Liver (tissue), 9 donors: ENCODE measurements around the gene STIM2. TPM values are rescaled to one million over a fixed set of nuclear protein-coding genes. Genes with fewer than 3 reads are reported as not detected.

Experiments used
- DNase-seq: peaks from one replicate; pipeline ENCODE4 v3.0.0-alpha.2; 2017; ENCODE audit warnings: low spot score
- H3K27ac ChIP-seq, 2 donors: one replicate each; pipeline ENCODE4 v1.7.0; 2013; ENCODE audit warnings: inconsistent platforms in 2 of 2, low read length in 2 of 2, control low read depth in 1 of 2, low read depth in 1 of 2, mild to moderate bottlenecking in 1 of 2
- H3K27me3 ChIP-seq, 4 donors: one replicate each; pipeline versions ENCODE4 v1.6.1 to v1.7.0; 2013; ENCODE audit warnings: low read length in 3 of 4, inconsistent platforms in 1 of 4, mild to moderate bottlenecking in 1 of 4, moderate library complexity in 1 of 4; ENCODE audit not compliant: control insufficient read depth in 4 of 4, insufficient read depth in 4 of 4
- H3K36me3 ChIP-seq, 4 donors: one replicate each; pipeline versions ENCODE4 v1.6.1 to v1.7.0; 2013; ENCODE audit warnings: low read length in 3 of 4, mild to moderate bottlenecking in 3 of 4, low read depth in 1 of 4, moderate library complexity in 1 of 4; ENCODE audit not compliant: control insufficient read depth in 4 of 4, insufficient read depth in 3 of 4
- H3K4me1 ChIP-seq, 4 donors: one replicate each; pipeline versions ENCODE4 v1.6.1 to v1.7.0; 2013; ENCODE audit warnings: low read length in 3 of 4, mild to moderate bottlenecking in 3 of 4, moderate library complexity in 1 of 4; ENCODE audit not compliant: control insufficient read depth in 4 of 4, insufficient read depth in 4 of 4
- H3K4me3 ChIP-seq, 3 donors: one replicate each; pipeline versions ENCODE4 v1.6.1 to v1.7.0; 2013; ENCODE audit warnings: low read length in 3 of 3, control low read depth in 1 of 3, low read depth in 1 of 3, mild to moderate bottlenecking in 1 of 3
- H3K9ac ChIP-seq, 2 donors: one replicate each; pipeline ENCODE4 v1.7.0; 2013; ENCODE audit warnings: low read length in 2 of 2, mild to moderate bottlenecking in 2 of 2, moderate library complexity in 2 of 2, control low read depth in 1 of 2, low read depth in 1 of 2
- H3K9me3 ChIP-seq, 4 donors: one replicate each; pipeline versions ENCODE4 v1.6.1 to v1.7.0; 2013; ENCODE audit warnings: low read length in 3 of 4; ENCODE audit not compliant: control insufficient read depth in 4 of 4
- EGR1 ChIP-seq, 2 donors: IDR thresholded peaks; 2 replicates each; pipeline ENCODE4 v1.6.1; 2016 to 2018; ENCODE audit warnings: antibody characterized with exemption in 2 of 2, low read depth in 2 of 2
- FOXA1 ChIP-seq: IDR thresholded peaks from 2 replicates; pipeline ENCODE4 v1.6.1; 2016; ENCODE audit warnings: antibody characterized with exemption
- FOXA2 ChIP-seq: IDR thresholded peaks from 2 replicates; pipeline ENCODE4 v1.6.1; 2016; ENCODE audit warnings: antibody characterized with exemption
- GABPA ChIP-seq, 2 donors: IDR thresholded peaks in 1 of 2; conservative IDR thresholded peaks in 1 of 2; 2 replicates each; pipeline ENCODE4 v1.6.1; 2016; ENCODE audit warnings: antibody characterized with exemption in 2 of 2, mild to moderate bottlenecking in 1 of 2, moderate library complexity in 1 of 2
- HNF4A ChIP-seq, 2 donors: conservative IDR thresholded peaks; 2 replicates each; pipeline ENCODE4 v1.6.1; 2016; ENCODE audit warnings: antibody characterized with exemption in 2 of 2, mild to moderate bottlenecking in 2 of 2
- HNF4G ChIP-seq: IDR thresholded peaks from 2 replicates; pipeline ENCODE4 v1.6.1; 2016; ENCODE audit warnings: antibody characterized with exemption
- JUND ChIP-seq, 2 donors: IDR thresholded peaks; 2 replicates each; pipeline ENCODE4 v1.6.1; 2016; ENCODE audit warnings: antibody characterized with exemption in 2 of 2
- NR2F2 ChIP-seq: IDR thresholded peaks from 2 replicates; pipeline ENCODE4 v1.6.1; 2016; ENCODE audit warnings: antibody characterized with exemption
- RAD21 ChIP-seq, 2 donors: IDR thresholded peaks; 2 replicates each; pipeline ENCODE4 v1.6.1; 2016; ENCODE audit warnings: antibody characterized with exemption in 2 of 2, mild to moderate bottlenecking in 2 of 2
- RXRA ChIP-seq, 2 donors: IDR thresholded peaks; 2 replicates each; pipeline ENCODE4 v1.6.1; 2017 to 2018; ENCODE audit warnings: antibody characterized with exemption in 2 of 2, mild to moderate bottlenecking in 1 of 2
- SP1 ChIP-seq: IDR thresholded peaks from 2 replicates; pipeline ENCODE4 v1.6.1; 2018; ENCODE audit warnings: antibody characterized with exemption, mild to moderate bottlenecking
- TAF1 ChIP-seq: conservative IDR thresholded peaks from 2 replicates; pipeline ENCODE4 v1.6.1; 2016; ENCODE audit warnings: antibody characterized with exemption, mild to moderate bottlenecking
- YY1 ChIP-seq: IDR thresholded peaks from 2 replicates; pipeline ENCODE4 v1.6.1; 2016; ENCODE audit warnings: antibody characterized with exemption, mild to moderate bottlenecking
- WGBS: extraction: QIAGEN DNeasy Blood & Tissue Kit; methylation state at CpG from one replicate; pipeline ENCODE4 v1.1.7; 2013; 5-methylcytosine and 5-hydroxymethylcytosine counted together
- polyA plus RNA-seq, 2 donors: library from polyadenylated mRNA; stranded (reverse) in 1 of 2; unstranded in 1 of 2; fragments of 200-250 nt in 1 of 2; fragments of >200 nt in 1 of 2; fragmentation: Nextera tagmentation in 1 of 2; extraction: Ambion mirVana in 1 of 2; gene quantifications; one replicate each; pipeline versions ENCODE4 v1.2.1 to v1.2.3, GENCODE V29; 2013 to 2015
- total RNA-seq, 2 donors: library from RNA; depleted of rRNA; stranded (reverse); fragments of >200 nt; gene quantifications; one replicate each; pipeline ENCODE4 v1.2.3, GENCODE V29; 2014
- TF ChIP-seq, protein P1 (sequence below): IDR thresholded peaks from 2 replicates; pipeline ENCODE4 v1.6.1; 2016; ENCODE audit warnings: antibody characterized with exemption, mild to moderate bottlenecking
- TF ChIP-seq, protein P2 (sequence below): IDR thresholded peaks from 2 replicates; pipeline ENCODE4 v1.6.1; 2016; ENCODE audit warnings: antibody characterized with exemption
- TF ChIP-seq, protein P3 (sequence below): fragments of 150-350 bp; IDR thresholded peaks from 2 replicates; pipeline ENCODE4 v1.5.1; 2017; ENCODE audit warnings: improper control_type of control experiment, low read depth, low read length; ENCODE audit not compliant: missing input control
- TF ChIP-seq, protein P4 (sequence below): IDR thresholded peaks from 2 replicates; pipeline ENCODE4 v1.6.1; 2016; ENCODE audit warnings: antibody characterized with exemption
- TF ChIP-seq, protein P5 (sequence below): IDR thresholded peaks from 2 replicates; pipeline ENCODE4 v1.6.1; 2016; ENCODE audit warnings: antibody characterized with exemption
- donor health status: healthy.
- donor health status: healthy.
- donor health status: healthy.
- donor health status: healthy.
- donor health status: healthy.

STIM2 gene
- total and polyA plus RNA-seq, 4 donors = 5.4 to 11.1 (median 6.9) TPM

DNA sequence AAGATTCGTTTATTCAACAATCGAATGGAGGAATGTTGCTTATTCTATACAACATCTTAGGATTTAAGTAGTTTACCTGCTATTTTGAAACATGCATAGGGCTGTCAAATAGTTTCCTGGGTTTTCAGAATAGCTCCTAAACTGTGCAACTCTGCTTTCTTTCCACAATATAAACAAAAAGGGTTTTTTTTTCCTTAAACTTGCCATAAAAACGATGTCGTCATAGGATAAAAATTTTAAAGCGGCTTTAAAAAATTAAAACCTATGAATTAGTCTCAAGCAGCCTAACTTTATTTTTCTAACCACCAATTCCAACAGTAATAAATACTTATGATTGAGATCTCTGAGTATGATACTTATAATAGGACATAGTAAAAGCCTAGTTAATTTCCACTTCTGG, 21.6 kb upstream of the STIM2 start:
- no peak overlapping the region for H3K27ac ChIP-seq
- no peaks in the 10 kb centered on the region for H3K27me3 ChIP-seq
- 90% methylated on average over 5 of the region's 5 CpGs for WGBS
- H3K36me3 ChIP-seq = no peaks in the 10 kb centered on the region
- peaks cover 0 to 4% (median 0%) of the 10 kb centered on the region in 4 donors for H3K9me3 ChIP-seq
- H3K4me3 ChIP-seq = no peak overlapping the region
- no peak overlapping the region for H3K9ac ChIP-seq
- TF ChIP-seq SP1 (no peak), GABPA (IDR thresholded peaks at IDR 0.05 in 1 of 2, conservative IDR thresholded peaks at IDR 0.05 in 1 of 2) (no peak), HNF4A (conservative IDR thresholded peaks at IDR 0.05) (no peak)
- H3K4me1 ChIP-seq = no peaks in the 10 kb centered on the region
- no peak for DNase-seq

DNA sequence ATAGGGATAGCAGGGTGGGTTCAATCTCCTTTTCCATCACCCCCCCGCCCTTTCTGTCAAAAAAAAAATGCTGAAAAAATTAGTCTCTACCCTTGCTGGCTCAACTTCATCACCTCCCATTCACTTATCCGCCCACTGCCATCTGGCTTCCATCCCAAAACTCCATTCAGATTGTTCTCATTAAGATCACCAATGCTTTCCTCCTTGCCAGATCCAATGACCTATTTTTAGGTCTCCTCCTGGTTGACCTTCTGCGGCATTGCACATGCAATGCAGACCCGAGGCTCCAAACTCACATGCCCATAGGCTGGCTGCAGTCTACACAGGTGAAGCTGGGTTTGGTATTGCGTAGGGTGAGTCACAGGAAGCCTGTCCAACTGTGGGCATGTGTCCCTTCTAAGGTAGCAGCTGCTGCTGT, 21.1 kb upstream of the STIM2 start:
- Histone ChIP-seq H3K4me1 (no peaks in the 10 kb centered on the region), H3K9me3 (peaks cover 0 to 4% (median 0%) of the 10 kb centered on the region in 4 donors), H3K27ac (no peak overlapping the region), H3K36me3 (no peaks in the 10 kb centered on the region), H3K27me3 (no peaks in the 10 kb centered on the region), H3K9ac (no peak overlapping the region), H3K4me3 (no peak overlapping the region)
- TF ChIP-seq YY1 = no peak
- TF ChIP-seq HNF4A (conservative IDR thresholded peaks at IDR 0.05) = no peak
- TF ChIP-seq FOXA2 = no peak
- no peak for TF ChIP-seq FOXA1
- TF ChIP-seq NR2F2 = no peak
- TF ChIP-seq SP1 = no peak
- no peak for TF ChIP-seq EGR1 (IDR thresholded peaks at IDR 0.05; ENCODE audit: low read depth in 2 of 2)
- TF ChIP-seq HNF4G = no peak
- TF ChIP-seq, protein P1, sequence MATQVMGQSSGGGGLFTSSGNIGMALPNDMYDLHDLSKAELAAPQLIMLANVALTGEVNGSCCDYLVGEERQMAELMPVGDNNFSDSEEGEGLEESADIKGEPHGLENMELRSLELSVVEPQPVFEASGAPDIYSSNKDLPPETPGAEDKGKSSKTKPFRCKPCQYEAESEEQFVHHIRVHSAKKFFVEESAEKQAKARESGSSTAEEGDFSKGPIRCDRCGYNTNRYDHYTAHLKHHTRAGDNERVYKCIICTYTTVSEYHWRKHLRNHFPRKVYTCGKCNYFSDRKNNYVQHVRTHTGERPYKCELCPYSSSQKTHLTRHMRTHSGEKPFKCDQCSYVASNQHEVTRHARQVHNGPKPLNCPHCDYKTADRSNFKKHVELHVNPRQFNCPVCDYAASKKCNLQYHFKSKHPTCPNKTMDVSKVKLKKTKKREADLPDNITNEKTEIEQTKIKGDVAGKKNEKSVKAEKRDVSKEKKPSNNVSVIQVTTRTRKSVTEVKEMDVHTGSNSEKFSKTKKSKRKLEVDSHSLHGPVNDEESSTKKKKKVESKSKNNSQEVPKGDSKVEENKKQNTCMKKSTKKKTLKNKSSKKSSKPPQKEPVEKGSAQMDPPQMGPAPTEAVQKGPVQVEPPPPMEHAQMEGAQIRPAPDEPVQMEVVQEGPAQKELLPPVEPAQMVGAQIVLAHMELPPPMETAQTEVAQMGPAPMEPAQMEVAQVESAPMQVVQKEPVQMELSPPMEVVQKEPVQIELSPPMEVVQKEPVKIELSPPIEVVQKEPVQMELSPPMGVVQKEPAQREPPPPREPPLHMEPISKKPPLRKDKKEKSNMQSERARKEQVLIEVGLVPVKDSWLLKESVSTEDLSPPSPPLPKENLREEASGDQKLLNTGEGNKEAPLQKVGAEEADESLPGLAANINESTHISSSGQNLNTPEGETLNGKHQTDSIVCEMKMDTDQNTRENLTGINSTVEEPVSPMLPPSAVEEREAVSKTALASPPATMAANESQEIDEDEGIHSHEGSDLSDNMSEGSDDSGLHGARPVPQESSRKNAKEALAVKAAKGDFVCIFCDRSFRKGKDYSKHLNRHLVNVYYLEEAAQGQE = no peak
- TF ChIP-seq, protein P2, sequence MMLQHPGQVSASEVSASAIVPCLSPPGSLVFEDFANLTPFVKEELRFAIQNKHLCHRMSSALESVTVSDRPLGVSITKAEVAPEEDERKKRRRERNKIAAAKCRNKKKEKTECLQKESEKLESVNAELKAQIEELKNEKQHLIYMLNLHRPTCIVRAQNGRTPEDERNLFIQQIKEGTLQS = no peak
- TF ChIP-seq GABPA (IDR thresholded peaks at IDR 0.05 in 1 of 2, conservative IDR thresholded peaks at IDR 0.05 in 1 of 2) = no peak
- TF ChIP-seq RAD21 (IDR thresholded peaks at IDR 0.05) = no peak
- TF ChIP-seq, protein P3, sequence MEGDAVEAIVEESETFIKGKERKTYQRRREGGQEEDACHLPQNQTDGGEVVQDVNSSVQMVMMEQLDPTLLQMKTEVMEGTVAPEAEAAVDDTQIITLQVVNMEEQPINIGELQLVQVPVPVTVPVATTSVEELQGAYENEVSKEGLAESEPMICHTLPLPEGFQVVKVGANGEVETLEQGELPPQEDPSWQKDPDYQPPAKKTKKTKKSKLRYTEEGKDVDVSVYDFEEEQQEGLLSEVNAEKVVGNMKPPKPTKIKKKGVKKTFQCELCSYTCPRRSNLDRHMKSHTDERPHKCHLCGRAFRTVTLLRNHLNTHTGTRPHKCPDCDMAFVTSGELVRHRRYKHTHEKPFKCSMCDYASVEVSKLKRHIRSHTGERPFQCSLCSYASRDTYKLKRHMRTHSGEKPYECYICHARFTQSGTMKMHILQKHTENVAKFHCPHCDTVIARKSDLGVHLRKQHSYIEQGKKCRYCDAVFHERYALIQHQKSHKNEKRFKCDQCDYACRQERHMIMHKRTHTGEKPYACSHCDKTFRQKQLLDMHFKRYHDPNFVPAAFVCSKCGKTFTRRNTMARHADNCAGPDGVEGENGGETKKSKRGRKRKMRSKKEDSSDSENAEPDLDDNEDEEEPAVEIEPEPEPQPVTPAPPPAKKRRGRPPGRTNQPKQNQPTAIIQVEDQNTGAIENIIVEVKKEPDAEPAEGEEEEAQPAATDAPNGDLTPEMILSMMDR = no peak
- no peak for TF ChIP-seq RXRA (IDR thresholded peaks at IDR 0.05)
- TF ChIP-seq, protein P4, sequence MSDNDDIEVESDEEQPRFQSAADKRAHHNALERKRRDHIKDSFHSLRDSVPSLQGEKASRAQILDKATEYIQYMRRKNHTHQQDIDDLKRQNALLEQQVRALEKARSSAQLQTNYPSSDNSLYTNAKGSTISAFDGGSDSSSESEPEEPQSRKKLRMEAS = no peak
- TF ChIP-seq JUND (IDR thresholded peaks at IDR 0.05) = no peak
- TF ChIP-seq, protein P5, sequence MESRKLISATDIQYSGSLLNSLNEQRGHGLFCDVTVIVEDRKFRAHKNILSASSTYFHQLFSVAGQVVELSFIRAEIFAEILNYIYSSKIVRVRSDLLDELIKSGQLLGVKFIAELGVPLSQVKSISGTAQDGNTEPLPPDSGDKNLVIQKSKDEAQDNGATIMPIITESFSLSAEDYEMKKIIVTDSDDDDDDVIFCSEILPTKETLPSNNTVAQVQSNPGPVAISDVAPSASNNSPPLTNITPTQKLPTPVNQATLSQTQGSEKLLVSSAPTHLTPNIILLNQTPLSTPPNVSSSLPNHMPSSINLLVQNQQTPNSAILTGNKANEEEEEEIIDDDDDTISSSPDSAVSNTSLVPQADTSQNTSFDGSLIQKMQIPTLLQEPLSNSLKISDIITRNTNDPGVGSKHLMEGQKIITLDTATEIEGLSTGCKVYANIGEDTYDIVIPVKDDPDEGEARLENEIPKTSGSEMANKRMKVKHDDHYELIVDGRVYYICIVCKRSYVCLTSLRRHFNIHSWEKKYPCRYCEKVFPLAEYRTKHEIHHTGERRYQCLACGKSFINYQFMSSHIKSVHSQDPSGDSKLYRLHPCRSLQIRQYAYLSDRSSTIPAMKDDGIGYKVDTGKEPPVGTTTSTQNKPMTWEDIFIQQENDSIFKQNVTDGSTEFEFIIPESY = no peak
- no peak for TF ChIP-seq TAF1
- DNase-seq = no peak
- 86% methylated on average over 5 of the region's 5 CpGs for WGBS
